ENCODE measurements around the gene ZNF93.
A peak's percentile ranks its signal among the peaks of the same experiment; 100 is the strongest.
"Not testable (repeated sequence)": the region's sequence is repeated elsewhere in the genome, so short reads cannot be mapped to it uniquely, and the experiment has no call there.

Gene ZNF93

GRCh38 chr19:19892055-19892941 lies 8.4 kb upstream of the ZNF93 start:
- not testable (repeated sequence) for H3K9ac ChIP-seq (ENCODE audit: low read depth, low read length); H3K27me3 ChIP-seq (ENCODE audit: insufficient read depth, low read length); H3K27ac ChIP-seq (ENCODE audit: low read length); H3K4me1 ChIP-seq (ENCODE audit: insufficient read depth, low read length)
- peak overlapping the region; percentile 42; the same call in 1 of the 2 replicates for H3K4me3 ChIP-seq (ENCODE audit: low read length)
- peaks cover 63% of the 10 kb centered on the region for H3K36me3 ChIP-seq (ENCODE audit: insufficient read depth, low read depth, low read length)
- H3K9me3 ChIP-seq (ENCODE audit: insufficient read depth, low read depth, low read length), result peaks cover 82% of the 10 kb centered on the region

GRCh38 chr19:19900139-19900728 lies 512 bp upstream of the ZNF93 start:
- peak overlapping the region; percentile 97; the same call in 1 of the 2 replicates for H3K9ac ChIP-seq (ENCODE audit: low read depth, low read length)
- peak overlapping the region; percentile 95 for H3K4me3 ChIP-seq (ENCODE audit: low read length)
- H3K27me3 ChIP-seq (ENCODE audit: insufficient read depth, low read length), result no peaks in the 10 kb centered on the region
- peaks cover 7% of the 10 kb centered on the region for H3K4me1 ChIP-seq (ENCODE audit: insufficient read depth, low read length)
- H3K27ac ChIP-seq (ENCODE audit: low read length), result peak overlapping the region; percentile 68
- H3K9me3 ChIP-seq (ENCODE audit: insufficient read depth, low read depth, low read length), result peaks cover 6% of the 10 kb centered on the region
- peaks cover 26% of the 10 kb centered on the region; the same call in 1 of the 2 replicates for H3K36me3 ChIP-seq (ENCODE audit: insufficient read depth, low read depth, low read length)

- peaks cover 70% of the 10 kb centered on the region for H3K36me3 ChIP-seq (ENCODE audit: insufficient read depth, low read depth, low read length)
- not testable (repeated sequence) for H3K9ac ChIP-seq (ENCODE audit: low read depth, low read length); H3K4me1 ChIP-seq (ENCODE audit: insufficient read depth, low read length); H3K27me3 ChIP-seq (ENCODE audit: insufficient read depth, low read length); H3K4me3 ChIP-seq (ENCODE audit: low read length); H3K27ac ChIP-seq (ENCODE audit: low read length); H3K9me3 ChIP-seq (ENCODE audit: insufficient read depth, low read depth, low read length)
Measured at GRCh38 chr19:19907551-19907950, 6.8 kb downstream of the ZNF93 start.

- no peaks in the 10 kb centered on the region for H3K9me3 ChIP-seq (ENCODE audit: insufficient read depth, low read depth, low read length)
Measured at GRCh38 chr19:19909654-19910053, 8.9 kb downstream of the ZNF93 start.

GRCh38 chr19:19911150-19911549 lies 10.4 kb downstream of the ZNF93 start:
- Histone ChIP-seq H3K4me3 (ENCODE audit: low read length) (no peak overlapping the region), H3K27me3 (ENCODE audit: insufficient read depth, low read length) (no peaks in the 10 kb centered on the region), H3K4me1 (ENCODE audit: insufficient read depth, low read length) (peaks cover 3% of the 10 kb centered on the region), H3K27ac (ENCODE audit: low read length) (no peak overlapping the region), H3K9ac (ENCODE audit: low read depth, low read length) (no peak overlapping the region), H3K36me3 (ENCODE audit: insufficient read depth, low read depth, low read length) (peaks cover 77% of the 10 kb centered on the region), H3K9me3 (ENCODE audit: insufficient read depth, low read depth, low read length) (0 out of 2 replicates have a peak, but pooled peaks cover 1% of the 10 kb centered on the region)

More at GRCh38 chr19:19909654-19910053, 8.9 kb downstream of the ZNF93 start:
- H3K4me1 ChIP-seq (ENCODE audit: insufficient read depth, low read length), result peaks cover 5% of the 10 kb centered on the region
- no peak overlapping the region for H3K4me3 ChIP-seq (ENCODE audit: low read length)
- no peak overlapping the region for H3K9ac ChIP-seq (ENCODE audit: low read depth, low read length)
- H3K27me3 ChIP-seq (ENCODE audit: insufficient read depth, low read length), result no peaks in the 10 kb centered on the region
- peaks cover 74% of the 10 kb centered on the region for H3K36me3 ChIP-seq (ENCODE audit: insufficient read depth, low read depth, low read length)
- H3K27ac ChIP-seq (ENCODE audit: low read length), result no peak overlapping the region

GRCh38 chr19:19914596-19914995 lies 13.8 kb downstream of the ZNF93 start:
- Histone ChIP-seq H3K27me3 (ENCODE audit: insufficient read depth, low read length) (no peaks in the 10 kb centered on the region), H3K9me3 (ENCODE audit: insufficient read depth, low read depth, low read length) (peaks cover 16% of the 10 kb centered on the region; the same call in 1 of the 2 replicates), H3K27ac (ENCODE audit: low read length) (no peak overlapping the region), H3K4me3 (ENCODE audit: low read length) (no peak overlapping the region), H3K9ac (ENCODE audit: low read depth, low read length) (no peak overlapping the region), H3K4me1 (ENCODE audit: insufficient read depth, low read length) (no peaks in the 10 kb centered on the region), H3K36me3 (ENCODE audit: insufficient read depth, low read depth, low read length) (peaks cover 71% of the 10 kb centered on the region)

GRCh38 chr19:19930417-19930816 lies 29.7 kb downstream of the ZNF93 start:
- not testable (repeated sequence) for H3K27me3 ChIP-seq (ENCODE audit: insufficient read depth, low read length); H3K9ac ChIP-seq (ENCODE audit: low read depth, low read length); H3K27ac ChIP-seq (ENCODE audit: low read length); H3K4me3 ChIP-seq (ENCODE audit: low read length); H3K4me1 ChIP-seq (ENCODE audit: insufficient read depth, low read length)
- Histone ChIP-seq H3K9me3 (ENCODE audit: insufficient read depth, low read depth, low read length) (peaks cover 93% of the 10 kb centered on the region), H3K36me3 (ENCODE audit: insufficient read depth, low read depth, low read length) (peaks cover 94% of the 10 kb centered on the region)

- H3K27ac ChIP-seq (ENCODE audit: low read length); H3K27me3 ChIP-seq (ENCODE audit: insufficient read depth, low read length); H3K4me1 ChIP-seq (ENCODE audit: insufficient read depth, low read length); H3K9ac ChIP-seq (ENCODE audit: low read depth, low read length): not testable (repeated sequence)
- Histone ChIP-seq H3K9me3 (ENCODE audit: insufficient read depth, low read depth, low read length) (peaks cover 82% of the 10 kb centered on the region), H3K36me3 (ENCODE audit: insufficient read depth, low read depth, low read length) (peaks cover 65% of the 10 kb centered on the region), H3K4me3 (ENCODE audit: low read length) (peak overlapping the region; percentile 35)
Measured at GRCh38 chr19:19933432-19934314, 32.9 kb downstream of the ZNF93 start.

- Histone ChIP-seq H3K27ac (ENCODE audit: low read length) (no peak overlapping the region), H3K9ac (ENCODE audit: low read depth, low read length) (no peak overlapping the region), H3K36me3 (ENCODE audit: insufficient read depth, low read depth, low read length) (peaks cover 33% of the 10 kb centered on the region), H3K4me1 (ENCODE audit: insufficient read depth, low read length) (no peaks in the 10 kb centered on the region), H3K27me3 (ENCODE audit: insufficient read depth, low read length) (no peaks in the 10 kb centered on the region), H3K9me3 (ENCODE audit: insufficient read depth, low read depth, low read length) (peaks cover 49% of the 10 kb centered on the region), H3K4me3 (ENCODE audit: low read length) (no peak overlapping the region)
Measured at GRCh38 chr19:19937403-19937802, 36.7 kb downstream of the ZNF93 start.

GRCh38 chr19:19938449-19938848 lies 37.7 kb downstream of the ZNF93 start:
- Histone ChIP-seq H3K9me3 (ENCODE audit: insufficient read depth, low read depth, low read length) (peaks cover 39% of the 10 kb centered on the region), H3K27me3 (ENCODE audit: insufficient read depth, low read length) (no peaks in the 10 kb centered on the region), H3K27ac (ENCODE audit: low read length) (no peak overlapping the region), H3K36me3 (ENCODE audit: insufficient read depth, low read depth, low read length) (peaks cover 22% of the 10 kb centered on the region), H3K9ac (ENCODE audit: low read depth, low read length) (no peak overlapping the region), H3K4me1 (ENCODE audit: insufficient read depth, low read length) (no peaks in the 10 kb centered on the region), H3K4me3 (ENCODE audit: low read length) (no peak overlapping the region)

GRCh38 chr19:19943848-19944582 lies 43.3 kb downstream of the ZNF93 start:
- no peak overlapping the region for H3K27ac ChIP-seq (ENCODE audit: low read length)
- H3K4me1 ChIP-seq (ENCODE audit: insufficient read depth, low read length), result no peaks in the 10 kb centered on the region
- no peak overlapping the region for H3K9ac ChIP-seq (ENCODE audit: low read depth, low read length)
- H3K4me3 ChIP-seq (ENCODE audit: low read length), result no peak overlapping the region
- H3K9me3 ChIP-seq (ENCODE audit: insufficient read depth, low read depth, low read length), result no peaks in the 10 kb centered on the region; the same call in none of the 2 replicates
- no peaks in the 10 kb centered on the region for H3K36me3 ChIP-seq (ENCODE audit: insufficient read depth, low read depth, low read length)
- H3K27me3 ChIP-seq (ENCODE audit: insufficient read depth, low read length), result no peaks in the 10 kb centered on the region

Measured in iPS-20b (cell line).